Suprapubic skin (tissue), 4 donors: ENCODE measurements around the gene GPSM1. TPM values are rescaled to one million over a fixed set of nuclear protein-coding genes. Genes with fewer than 3 reads are reported as not detected.

Experiments
- DNase-seq, 2 donors: peaks; one replicate each; pipeline ENCODE4 v3.0.0-alpha.2; 2019; ENCODE audit warnings: low spot score in 2 of 2
- H3K27ac ChIP-seq: fragments of 200-600 bp; sonication (generic); one replicate; pipeline ENCODE4 v1.5.1; 2019
- H3K27me3 ChIP-seq: fragments of 200-600 bp; sonication (generic); one replicate; pipeline ENCODE4 v1.5.1; 2019
- H3K36me3 ChIP-seq: fragments of 200-600 bp; sonication (generic); one replicate; pipeline ENCODE4 v1.5.1; 2019
- H3K4me1 ChIP-seq: fragments of 200-600 bp; sonication (generic); one replicate; pipeline ENCODE4 v1.5.1; 2019
- H3K4me3 ChIP-seq: fragments of 200-600 bp; sonication (generic); one replicate; pipeline ENCODE4 v1.5.1; 2019; ENCODE audit warnings: mild to moderate bottlenecking
- H3K9me3 ChIP-seq: fragments of 200-600 bp; sonication (generic); one replicate; pipeline ENCODE4 v1.5.1; 2019
- EP300 ChIP-seq: sonication (generic); formaldehyde crosslinking; IDR thresholded peaks from one replicate; pipeline ENCODE4 v1.6.1; 2017; ENCODE audit warnings: antibody characterized with exemption
- POLR2A ChIP-seq, 2 donors: fragments of 450-650 bp; IDR thresholded peaks; one replicate each; pipeline ENCODE4 v1.6.1; 2017; ENCODE audit warnings: antibody characterized with exemption in 2 of 2, mild to moderate bottlenecking in 2 of 2, moderate library complexity in 2 of 2
- POLR2AphosphoS5 ChIP-seq, 3 donors: sonication (generic); formaldehyde crosslinking; IDR thresholded peaks; one replicate each; pipeline ENCODE4 v1.6.1; 2017; ENCODE audit warnings: antibody characterized with exemption in 3 of 3
- WGBS: methylation state at CpG from one replicate; pipeline ENCODE4 v1.1.5; 2018; 5-methylcytosine and 5-hydroxymethylcytosine counted together
- total RNA-seq, 4 donors: library from RNA; depleted of rRNA; stranded (reverse); fragments of >200 nt; gene quantifications; one replicate each; pipeline ENCODE4 v1.1.0, GENCODE V29; 2016
- TF ChIP-seq, protein P1 (sequence below), 2 donors: fragments of 200-600 bp in 1 of 2; fragments of 450-650 bp in 1 of 2; sonication (generic) in 1 of 2; IDR thresholded peaks; one replicate each; pipeline ENCODE4 v1.5.1; 2016 to 2019; ENCODE audit warnings: antibody characterized with exemption in 2 of 2, mild to moderate bottlenecking in 1 of 2, moderate library complexity in 1 of 2

Gene GPSM1
- total RNA-seq, 4 donors from 2014 or later: 11.5 to 14.6 (median 13.7) TPM

DNA sequence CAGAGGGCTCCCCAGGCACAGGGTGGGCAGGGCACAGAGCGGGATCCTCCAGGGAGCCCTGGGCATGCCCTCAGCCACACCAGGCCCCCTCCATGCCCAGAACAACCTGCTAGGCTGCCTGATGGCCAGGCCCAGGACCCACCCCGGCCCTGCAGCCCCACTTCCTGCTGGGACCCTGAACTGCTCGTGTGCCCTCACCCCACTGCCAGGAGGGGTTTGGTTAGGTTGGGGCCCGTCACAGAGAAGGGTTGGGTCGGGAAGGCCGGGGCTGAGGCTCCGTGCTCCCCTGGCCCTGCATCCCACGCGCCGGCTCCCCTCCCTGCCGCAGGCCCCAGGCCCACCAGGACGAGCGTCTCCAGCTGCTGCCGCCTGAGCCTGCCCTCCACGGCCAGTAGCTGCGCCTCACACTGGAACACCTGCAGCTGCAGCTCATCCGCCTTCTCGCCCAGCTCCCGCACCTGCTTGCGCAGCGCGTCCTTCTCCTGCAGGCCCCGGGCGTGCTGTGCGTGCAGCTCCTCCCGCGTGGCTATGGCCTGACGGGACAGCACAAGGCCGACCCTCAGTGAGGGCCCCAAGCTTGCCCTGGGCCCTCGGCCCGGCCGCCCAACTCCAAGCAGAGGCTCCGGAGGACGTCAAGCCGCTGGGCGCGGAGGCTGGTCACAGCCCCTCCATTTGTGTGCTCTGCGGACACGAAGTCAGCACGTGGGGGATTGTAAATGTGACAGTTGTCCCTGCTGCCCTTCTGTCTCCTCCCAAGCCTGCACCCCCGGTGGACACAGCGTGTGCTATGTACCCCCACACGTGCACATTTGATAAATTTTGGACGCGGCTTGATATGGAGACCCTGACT, 40.2 kb downstream of the GPSM1 start:
- DNase-seq: no peak
- no peak overlapping the region for H3K27ac ChIP-seq
- 94% methylated on average over 3 of the region's 45 CpGs for WGBS
- peaks cover 25% of the 10 kb centered on the region for H3K4me1 ChIP-seq
- H3K36me3 ChIP-seq: no peaks in the 10 kb centered on the region
- no peak overlapping the region for H3K4me3 ChIP-seq
- no peaks in the 10 kb centered on the region for H3K9me3 ChIP-seq
- no peaks in the 10 kb centered on the region for H3K27me3 ChIP-seq
- TF ChIP-seq POLR2AphosphoS5 (IDR thresholded peaks at IDR 0.05) (no peak), EP300 (no peak), POLR2A (IDR thresholded peaks at IDR 0.05) (no peak)
- TF ChIP-seq, protein P1, sequence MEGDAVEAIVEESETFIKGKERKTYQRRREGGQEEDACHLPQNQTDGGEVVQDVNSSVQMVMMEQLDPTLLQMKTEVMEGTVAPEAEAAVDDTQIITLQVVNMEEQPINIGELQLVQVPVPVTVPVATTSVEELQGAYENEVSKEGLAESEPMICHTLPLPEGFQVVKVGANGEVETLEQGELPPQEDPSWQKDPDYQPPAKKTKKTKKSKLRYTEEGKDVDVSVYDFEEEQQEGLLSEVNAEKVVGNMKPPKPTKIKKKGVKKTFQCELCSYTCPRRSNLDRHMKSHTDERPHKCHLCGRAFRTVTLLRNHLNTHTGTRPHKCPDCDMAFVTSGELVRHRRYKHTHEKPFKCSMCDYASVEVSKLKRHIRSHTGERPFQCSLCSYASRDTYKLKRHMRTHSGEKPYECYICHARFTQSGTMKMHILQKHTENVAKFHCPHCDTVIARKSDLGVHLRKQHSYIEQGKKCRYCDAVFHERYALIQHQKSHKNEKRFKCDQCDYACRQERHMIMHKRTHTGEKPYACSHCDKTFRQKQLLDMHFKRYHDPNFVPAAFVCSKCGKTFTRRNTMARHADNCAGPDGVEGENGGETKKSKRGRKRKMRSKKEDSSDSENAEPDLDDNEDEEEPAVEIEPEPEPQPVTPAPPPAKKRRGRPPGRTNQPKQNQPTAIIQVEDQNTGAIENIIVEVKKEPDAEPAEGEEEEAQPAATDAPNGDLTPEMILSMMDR (IDR thresholded peaks at IDR 0.05): no peak

GRCh38 chr9:136368190-136368589, 40.9 kb downstream of the GPSM1 start:
- no peaks in the 10 kb centered on the region for H3K9me3 ChIP-seq
- TF ChIP-seq, protein P1 (IDR thresholded peaks at IDR 0.05): no peak
- TF ChIP-seq POLR2AphosphoS5 (IDR thresholded peaks at IDR 0.05) (no peak), EP300 (no peak), POLR2A (IDR thresholded peaks at IDR 0.05) (no peak)
- H3K36me3 ChIP-seq: no peaks in the 10 kb centered on the region
- H3K4me1 ChIP-seq: peaks cover 25% of the 10 kb centered on the region
- no peak for DNase-seq
- no peak overlapping the region for H3K4me3 ChIP-seq
- 87% methylated on average over 6 of the region's 18 CpGs for WGBS
- H3K27ac ChIP-seq: no peak overlapping the region
- H3K27me3 ChIP-seq: no peaks in the 10 kb centered on the region

DNA sequence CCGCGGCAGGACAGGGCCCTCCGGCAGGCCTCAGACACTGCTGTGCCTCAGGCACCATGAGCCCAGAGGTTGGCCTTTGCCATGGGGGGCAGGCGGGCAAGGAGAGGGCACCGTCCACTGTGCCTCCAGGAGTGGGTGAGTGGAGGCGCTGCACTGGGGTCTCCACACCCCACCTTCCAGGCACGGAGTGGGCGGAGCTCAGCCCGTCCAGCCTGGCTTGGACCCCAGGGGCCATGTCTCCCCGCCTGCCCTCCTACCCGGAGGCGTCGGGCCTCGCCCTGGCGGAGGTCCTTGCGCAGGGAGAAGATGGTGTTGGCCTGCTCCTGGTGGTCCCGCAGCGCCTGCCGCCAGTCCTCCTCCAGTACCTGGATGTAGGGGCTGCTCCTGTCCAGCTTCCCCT, 42.7 kb downstream of the GPSM1 start:
- Histone ChIP-seq H3K27me3 (no peaks in the 10 kb centered on the region), H3K4me1 (peaks cover 24% of the 10 kb centered on the region), H3K4me3 (no peak overlapping the region), H3K9me3 (no peaks in the 10 kb centered on the region), H3K27ac (no peak overlapping the region), H3K36me3 (no peaks in the 10 kb centered on the region)
- DNase-seq: no peak
- no CpG with 5 or more reads among the region's 19 CpGs for WGBS
- TF ChIP-seq POLR2AphosphoS5 (IDR thresholded peaks at IDR 0.05) (no peak), EP300 (no peak), POLR2A (IDR thresholded peaks at IDR 0.05) (no peak)
- TF ChIP-seq, protein P1 (IDR thresholded peaks at IDR 0.05): no peak

DNA sequence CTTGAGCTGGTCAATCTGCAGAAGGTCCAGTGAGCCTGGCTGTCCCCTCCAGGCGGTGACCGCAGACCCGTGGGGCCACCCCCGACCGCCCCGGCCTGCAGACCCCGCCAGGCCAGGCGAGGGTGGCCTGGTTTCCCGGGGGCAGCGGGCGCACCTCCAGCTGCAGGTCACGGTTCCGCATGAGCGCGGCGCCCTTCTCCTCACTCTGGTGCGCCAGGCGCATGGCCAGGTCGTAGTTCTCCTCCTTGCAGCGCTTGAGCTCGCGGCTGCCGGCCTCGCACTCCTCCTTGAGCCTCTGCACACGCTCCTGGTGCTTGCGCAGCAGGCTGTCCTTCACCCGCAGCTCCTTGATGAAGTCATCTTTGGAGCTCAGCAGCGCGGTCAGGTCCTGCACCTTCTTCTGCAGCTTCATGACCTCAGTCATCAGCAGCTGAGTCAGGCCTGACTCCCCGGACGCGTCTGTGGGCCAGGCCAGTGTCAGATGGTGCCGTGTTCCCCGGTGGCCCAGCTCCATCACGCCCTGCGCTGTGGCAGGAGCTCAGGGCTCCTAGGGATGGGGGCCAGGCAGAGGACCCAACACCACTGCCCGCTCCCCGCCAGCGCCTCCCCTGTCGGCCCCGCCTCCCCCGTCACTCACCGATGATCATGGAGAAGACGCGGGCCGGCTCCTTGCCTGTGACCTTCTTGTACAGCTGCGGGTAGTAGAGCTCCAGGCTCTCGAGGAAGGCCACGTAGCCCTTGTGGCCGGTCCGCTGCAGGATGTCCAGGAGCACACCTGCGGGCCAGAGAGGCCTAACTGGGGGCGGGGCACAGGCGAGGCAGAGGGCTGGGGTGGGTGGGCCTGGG, 43.6 kb downstream of the GPSM1 start:
- TF ChIP-seq POLR2A (IDR thresholded peaks at IDR 0.05) (no peak), POLR2AphosphoS5 (IDR thresholded peaks at IDR 0.05) (no peak), EP300 (no peak)
- TF ChIP-seq, protein P1 (IDR thresholded peaks at IDR 0.05): no peak
- WGBS: 92% methylated on average over 28 of the region's 54 CpGs
- Histone ChIP-seq H3K27me3 (no peaks in the 10 kb centered on the region), H3K4me3 (no peak overlapping the region), H3K27ac (no peak overlapping the region), H3K36me3 (no peaks in the 10 kb centered on the region), H3K9me3 (no peaks in the 10 kb centered on the region), H3K4me1 (peaks cover 21% of the 10 kb centered on the region)
- DNase-seq: no peak

DNA sequence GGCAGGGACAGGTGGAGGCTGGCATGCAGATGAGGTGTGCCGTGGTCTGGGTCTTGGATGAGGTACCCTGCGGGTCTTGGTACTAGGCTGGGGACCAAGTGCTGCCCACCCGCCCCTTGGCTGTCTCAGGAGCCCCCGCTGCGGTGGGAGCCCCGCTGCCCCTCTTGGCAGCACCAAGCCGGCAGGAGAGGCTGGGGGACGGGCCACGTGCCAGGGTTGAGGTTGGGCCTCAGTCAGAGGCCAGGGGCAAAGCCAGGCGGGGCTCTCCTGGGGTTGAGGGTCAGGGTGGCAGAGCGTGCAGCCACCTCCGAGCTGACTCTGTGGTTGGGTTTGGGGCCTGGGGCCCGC, 44.2 kb downstream of the GPSM1 start:
- peaks cover 21% of the 10 kb centered on the region for H3K4me1 ChIP-seq
- 75% methylated on average over 2 of the region's 13 CpGs for WGBS
- TF ChIP-seq POLR2A (IDR thresholded peaks at IDR 0.05) (no peak), POLR2AphosphoS5 (IDR thresholded peaks at IDR 0.05) (no peak), EP300 (no peak)
- TF ChIP-seq, protein P1 (IDR thresholded peaks at IDR 0.05): no peak
- H3K27ac ChIP-seq: no peak overlapping the region
- no peaks in the 10 kb centered on the region for H3K9me3 ChIP-seq
- no peaks in the 10 kb centered on the region for H3K36me3 ChIP-seq
- no peaks in the 10 kb centered on the region for H3K27me3 ChIP-seq
- no peak overlapping the region for H3K4me3 ChIP-seq
- no peak for DNase-seq
